B cell (primary cell): ENCODE data around the gene XYLT1. TPM values are rescaled to one million over a fixed set of nuclear protein-coding genes. Genes with fewer than 3 reads are reported as not detected.

Source experiments
- ATAC-seq: fragments of 200-7000 bp; cut with Tn5 transposase; one replicate; pipeline ENCODE4 v1.10.0; 2021; ENCODE audit warnings: low read depth, mild to moderate bottlenecking, moderate number of reproducible peaks, moderate library complexity
- CTCF ChIA-PET: fragments of 350-600 bp; sonication (Branson Sonifier 250); formaldehyde crosslinking; loops from one replicate; lab custom pipeline; 2021; ENCODE audit warnings: antibody characterized with exemption, inconsistent platforms; lab: Charles Lee
- POLR2A ChIA-PET: fragments of 350-600 bp; sonication (Branson Sonifier 250); formaldehyde crosslinking; loops from one replicate; lab custom pipeline; 2021; ENCODE audit warnings: antibody characterized with exemption; lab: Charles Lee
- DNase-seq: peaks from one replicate; pipeline ENCODE4 v3.0.0; 2013
- H2AFZ ChIP-seq: 2 replicates; pipeline ENCODE4 v1.6.1; 2012; ENCODE audit warnings: mild to moderate bottlenecking, low read depth, low read length; ENCODE audit not compliant: insufficient read depth, poor library complexity, severe bottlenecking
- H3K27ac ChIP-seq, 2 donors: 1 replicate in 1 of 2; 2 replicates in 1 of 2; pipeline ENCODE4 v1.5.1; 2012 to 2013; ENCODE audit warnings: low read length in 2 of 2, mild to moderate bottlenecking in 2 of 2, moderate library complexity in 1 of 2
- H3K27me3 ChIP-seq, 4 experiments: fragments of 200-600 bp in 1 of 4; sonication (generic) in 1 of 4; replicated peaks in 1 of 4; 1 replicate in 2 of 4; 2 replicates in 2 of 4; pipeline versions ENCODE4 v1.6.1 to v1.7.0; 2013 to 2016; ENCODE audit warnings: low read length in 3 of 4, mild to moderate bottlenecking in 2 of 4, mixed read lengths in 1 of 4, moderate library complexity in 1 of 4; ENCODE audit not compliant: insufficient read depth in 4 of 4, control insufficient read depth in 3 of 4; ENCODE audit errors: control extremely low read depth in 1 of 4
- H3K36me3 ChIP-seq, 2 experiments: replicated peaks in 1 of 2; 1 replicate in 1 of 2; 2 replicates in 1 of 2; pipeline versions ENCODE4 v1.6.1 to v1.7.1; 2013; ENCODE audit warnings: low read length in 1 of 2; ENCODE audit not compliant: insufficient read depth in 2 of 2, control insufficient read depth in 1 of 2; ENCODE audit errors: control extremely low read depth in 1 of 2, extremely low read depth in 1 of 2
- H3K4me1 ChIP-seq, 2 donors: fragments of 200-600 bp in 1 of 2; sonication (generic) in 1 of 2; 1 replicate in 1 of 2; 2 replicates in 1 of 2; pipeline versions ENCODE4 v1.5.1 to v1.6.1; 2013 to 2017; ENCODE audit warnings: low read length in 2 of 2; ENCODE audit not compliant: control insufficient read depth in 2 of 2, insufficient read depth in 2 of 2
- H3K4me2 ChIP-seq: replicated peaks from 2 replicates; pipeline ENCODE3; 2012; ENCODE audit warnings: mild to moderate bottlenecking, low read depth, low read length; ENCODE audit not compliant: poor library complexity, severe bottlenecking
- H3K4me3 ChIP-seq, 5 experiments: fragments of 200-600 bp in 1 of 5; sonication (generic) in 1 of 5; 1 replicate in 3 of 5; 2 replicates in 2 of 5; pipeline versions ENCODE4 v1.5.1 to v1.7.0; 2011 to 2016; ENCODE audit warnings: low read length in 4 of 5, mild to moderate bottlenecking in 4 of 5, low read depth in 2 of 5, control low read depth in 1 of 5, moderate library complexity in 1 of 5; ENCODE audit not compliant: insufficient read depth in 1 of 5; ENCODE audit errors: control extremely low read depth in 1 of 5, extremely low read depth in 1 of 5
- H3K79me2 ChIP-seq: fragments of 200-600 bp; sonication (generic); one replicate; pipeline ENCODE4 v1.6.0; 2016; ENCODE audit warnings: low read length; ENCODE audit not compliant: control insufficient read depth, insufficient read depth
- H3K9ac ChIP-seq: fragments of 200-600 bp; sonication (generic); 2 replicates; pipeline ENCODE4 v1.6.1; 2017; ENCODE audit warnings: mild to moderate bottlenecking, low read length, moderate library complexity
- H3K9me3 ChIP-seq, 3 donors: one replicate each; pipeline versions ENCODE4 v1.6.1 to v1.7.1; 2013; ENCODE audit warnings: low read length in 2 of 3; ENCODE audit not compliant: control insufficient read depth in 2 of 3, insufficient read depth in 1 of 3; ENCODE audit errors: control extremely low read depth in 1 of 3
- H4K20me1 ChIP-seq: 2 replicates; pipeline ENCODE4 v1.6.0; 2012; ENCODE audit warnings: mild to moderate bottlenecking, low read length; ENCODE audit not compliant: insufficient read depth, control insufficient read depth, poor library complexity, severe bottlenecking
- H3K27ac Mint-ChIP-seq: one replicate; pipeline ENCODE4 v1.8.0; 2021; ENCODE audit warnings: mixed read lengths
- H3K27me3 Mint-ChIP-seq: one replicate; pipeline ENCODE4 v1.8.0; 2021; ENCODE audit warnings: mixed read lengths
- H3K4me1 Mint-ChIP-seq: one replicate; pipeline ENCODE4 v1.8.0; 2021; ENCODE audit warnings: mixed read lengths
- H3K4me3 Mint-ChIP-seq: one replicate; pipeline ENCODE4 v1.8.0; 2021; ENCODE audit warnings: mixed read lengths
- H3K9me3 Mint-ChIP-seq: one replicate; pipeline ENCODE4 v1.8.0; 2022; ENCODE audit warnings: mixed read lengths; ENCODE audit not compliant: insufficient read depth
- CTCF ChIP-seq: fragments of 200-600 bp; IDR thresholded peaks from one replicate; pipeline ENCODE4 v1.8.0; 2022; ENCODE audit warnings: antibody characterized with exemption, mild to moderate bottlenecking
- EZH2 ChIP-seq: IDR thresholded peaks from 2 replicates; pipeline ENCODE4 v1.6.1; 2012; ENCODE audit warnings: borderline replicate concordance, low read depth, mild to moderate bottlenecking, moderate library complexity, low read length; ENCODE audit not compliant: insufficient read depth, poor library complexity, severe bottlenecking
- WGBS: methylation state at CpG from one replicate; pipeline ENCODE4 v1.1.5; 2013; ENCODE audit warnings: missing lambda C conversion rate; ENCODE audit not compliant: insufficient coverage; 5-methylcytosine and 5-hydroxymethylcytosine counted together
- intact Hi-C: fragments of 100-400 bp; cut with micrococcal nuclease; formaldehyde crosslinking; loops from one replicate; pipeline ENCODE4 v1.10.0; 2022
- polyA plus RNA-seq: library from polyadenylated mRNA; depleted of rRNA; stranded (reverse); fragments of >200 nt; gene quantifications from 2 replicates; pipeline ENCODE4 v1.2.3, GENCODE V29; 2012
- total RNA-seq, 2 donors: library from RNA; stranded (reverse); fragments of 120-200 nt in 1 of 2; gene quantifications; 1 replicate in 1 of 2; 2 replicates in 1 of 2; pipeline versions ENCODE4 v1.2.3 to v1.2.4, GENCODE V29; 2013 to 2022

The XYLT1 gene
- total and polyA plus RNA-seq, 2 donors (not counting 1 experiment from before 2014, with no cell fraction given): 8.7 to 59.6 TPM

- DNase-seq (no peak), ATAC-seq (no peak)
- no peak for TF ChIP-seq EZH2
- TF ChIP-seq CTCF: no peak
- Mint-ChIP-seq H3K27ac (no peak overlapping the region), H3K4me3 (no peak overlapping the region), H3K4me1 (peaks cover 18% of the 10 kb centered on the region), H3K9me3 (no peaks in the 10 kb centered on the region), H3K27me3 (no peaks in the 10 kb centered on the region)
- peaks cover 7 to 9% of the 10 kb centered on the region in 2 donors for H3K4me1 ChIP-seq
- H3K9me3 ChIP-seq: no peaks in the 10 kb centered on the region
- H3K4me2 ChIP-seq: no peak overlapping the region
- no peak overlapping the region for H3K9ac ChIP-seq
- H3K4me3 ChIP-seq: no peak overlapping the region
- intact Hi-C loops: no loop called here
- POLR2A ChIA-PET: no interaction called here
- WGBS: 92% methylated on average over 2 of the region's 3 CpGs
- peaks cover 0 to 7% of the 10 kb centered on the region in 2 experiments for H3K36me3 ChIP-seq
- no peak overlapping the region for H2AFZ ChIP-seq
- CTCF ChIA-PET: interaction anchor here (1.4 kb wide), 1 partner anchor 348 kb away, joined by 3 read pairs; no protein-coding TSS in a partner anchor
- peaks cover 51% of the 10 kb centered on the region for H3K79me2 ChIP-seq
- H3K27ac ChIP-seq: no peak overlapping the region
- H3K27me3 ChIP-seq: no peaks in the 10 kb centered on the region
- H4K20me1 ChIP-seq: peaks cover 35% of the 10 kb centered on the region
These were observed 239.7 kb downstream of the XYLT1 start for GRCh38 chr16:17230932-17231581.

GRCh38 chr16:17229766-17230165, 241.0 kb downstream of the XYLT1 start:
- Histone ChIP-seq H3K9me3 (no peaks in the 10 kb centered on the region), H3K27ac (no peak overlapping the region), H3K36me3 (peaks cover 0 to 7% of the 10 kb centered on the region in 2 experiments), H3K4me1 (peaks cover 15 to 16% of the 10 kb centered on the region in 2 donors), H2AFZ (no peak overlapping the region), H4K20me1 (peaks cover 31% of the 10 kb centered on the region), H3K27me3 (no peaks in the 10 kb centered on the region), H3K9ac (no peak overlapping the region), H3K4me3 (no peak overlapping the region), H3K4me2 (no peak overlapping the region), H3K79me2 (peaks cover 47% of the 10 kb centered on the region)
- 96% methylated on average over 2 of the region's 4 CpGs for WGBS
- ChIA-PET POLR2A (no interaction called here), CTCF (no interaction called here)
- intact Hi-C loops: no loop called here
- H3K4me3 Mint-ChIP-seq: no peak overlapping the region
- H3K27ac Mint-ChIP-seq: no peak overlapping the region
- H3K4me1 Mint-ChIP-seq: peaks cover 23% of the 10 kb centered on the region
- TF ChIP-seq CTCF: no peak
- no peak for TF ChIP-seq EZH2
- no peaks in the 10 kb centered on the region for H3K27me3 Mint-ChIP-seq
- DNase-seq: no peak
- no peaks in the 10 kb centered on the region for H3K9me3 Mint-ChIP-seq
- no peak for ATAC-seq
